ENCODE results near the gene MAGEC2.

GRCh38 chrX:142201113-142201512 is 4.0 kb downstream of the MAGEC2 start:
- no peak for TF ChIP-seq POLR2A (IDR thresholded peaks at IDR 0.05)
- no peak for TF ChIP-seq POLR2AphosphoS5 (IDR thresholded peaks at IDR 0.05)
